Adrenal gland (tissue), 12 donors: ENCODE data around the gene MACROD2. TPM values are rescaled to one million over a fixed set of nuclear protein-coding genes. Genes with fewer than 3 reads are reported as not detected.

ENCODE experiments used
- DNase-seq, 7 donors: peaks; one replicate each; pipeline ENCODE4 v3.0.0-alpha.2; 2019 to 2020
- H3K27ac ChIP-seq, 5 donors: fragments of 200-600 bp; sonication (generic) in 4 of 5; 1 replicate in 3 of 5; 2 replicates in 2 of 5; pipeline versions ENCODE4 v1.5.1 to v1.8.0; 2016 to 2020; ENCODE audit warnings: mild to moderate bottlenecking in 1 of 5
- H3K27me3 ChIP-seq: fragments of 200-600 bp; 2 replicates; pipeline ENCODE4 v1.8.0; 2021
- H3K36me3 ChIP-seq, 2 donors: fragments of 200-600 bp; replicated peaks in 1 of 2; 1 replicate in 1 of 2; 2 replicates in 1 of 2; pipeline versions ENCODE4 v1.5.1 to v1.8.0; 2018 to 2022
- H3K4me1 ChIP-seq, 2 donors: fragments of 200-600 bp; replicated peaks in 1 of 2; 1 replicate in 1 of 2; 2 replicates in 1 of 2; pipeline versions ENCODE4 v1.5.1 to v1.8.0; 2018 to 2021
- H3K4me3 ChIP-seq, 4 donors: fragments of 200-600 bp; sonication (generic) in 3 of 4; one replicate each; pipeline ENCODE4 v1.5.1; 2016 to 2018
- H3K9me3 ChIP-seq, 3 donors: fragments of 200-600 bp; sonication (generic) in 1 of 3; replicated peaks in 1 of 3; 1 replicate in 2 of 3; 2 replicates in 1 of 3; pipeline versions ENCODE4 v1.5.1 to v1.8.0; 2016 to 2021
- POLR2A ChIP-seq, 2 donors: fragments of 450-650 bp; IDR thresholded peaks; one replicate each; pipeline ENCODE4 v1.6.1; 2017; ENCODE audit warnings: antibody characterized with exemption in 2 of 2, mild to moderate bottlenecking in 2 of 2, moderate library complexity in 1 of 2
- WGBS, 4 donors: extraction: QIAGEN DNeasy Blood & Tissue Kit in 2 of 4; methylation state at CpG; one replicate each; pipeline versions ENCODE4 v1.1.5 to v1.1.7; 2013 to 2017; 5-methylcytosine and 5-hydroxymethylcytosine counted together
- intact Hi-C, 2 donors: fragments of 100-400 bp; cut with DNase I; formaldehyde crosslinking; loops; one replicate each; pipeline versions ENCODE4 v1.14.1 to v1.15.0; 2022 to 2023
- polyA plus RNA-seq, 3 donors: library from polyadenylated mRNA; stranded (reverse); fragments of 200-250 nt in 2 of 3; fragments of 350-450 nt in 1 of 3; fragmentation: Illumina TruSeq in 1 of 3; extraction: RNeasy Lipid Tissue Mini Kit (QIAGEN cat#74804) in 1 of 3; gene quantifications; one replicate each; pipeline ENCODE4 v1.2.3, GENCODE V29; 2013 to 2014
- total RNA-seq, 9 donors: library from RNA; depleted of rRNA in 4 of 9; stranded (reverse); fragments of >200 nt in 4 of 9; fragments of 120-200 nt in 1 of 9; fragmentation: NEBNext Ultra II Directional in 1 of 9; extraction: Animal tissue kit (Norgen Biotek cat#: 25700) in 1 of 9; gene quantifications; one replicate each; pipeline versions ENCODE4 v1.1.0 to v1.2.4, GENCODE V29; 2013 to 2023
- TF ChIP-seq, protein P1 (sequence below), 6 experiments: fragments of 450-650 bp in 4 of 6; fragments of 200-600 bp in 2 of 6; sonication (generic) in 1 of 6; IDR thresholded peaks; 1 replicate in 5 of 6; 2 replicates in 1 of 6; pipeline versions ENCODE4 v1.5.1 to v1.8.0; 2016 to 2021; ENCODE audit warnings: antibody characterized with exemption in 6 of 6, mild to moderate bottlenecking in 2 of 6, moderate library complexity in 1 of 6
- donor health status: healthy with polysubstance abuse.
- donor health status: Bipolar disorder and iron deficiency.
- donor health status: DM: yes; HTN: yes; CAD: no.
- donor health status: DM: no; HTN: no; CAD: no.
- donor health status: DM: no; HTN: no; CAD: no.
- donor health status: DM: yes; HTN: yes; CAD: no.

MACROD2 gene
- total and polyA plus RNA-seq, 12 donors = 1.1 to 21.2 (median 6.4) TPM

DNA sequence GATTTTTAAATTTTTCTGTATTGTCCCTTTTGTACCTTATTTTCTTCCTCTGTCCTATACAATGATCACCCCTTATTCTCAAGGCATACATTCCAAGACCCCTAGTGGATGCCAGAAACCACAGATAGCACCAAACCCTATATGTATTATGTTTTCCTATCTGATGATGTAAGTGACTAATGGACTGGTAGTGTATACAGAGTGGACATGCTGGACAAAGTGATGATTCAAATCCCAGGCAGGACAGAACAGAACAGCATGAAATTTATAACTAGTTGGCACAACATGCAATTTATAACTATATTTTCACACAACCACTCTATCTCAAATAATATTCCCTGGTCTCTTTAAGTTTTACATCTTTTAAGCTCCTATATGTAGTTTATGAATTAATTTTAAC lies 547.7 kb downstream of the MACROD2 start:
- intact Hi-C loops = no loop called here
- Histone ChIP-seq H3K4me1 (no peaks in the 10 kb centered on the region), H3K27ac (no peak overlapping the region), H3K4me3 (no peak overlapping the region), H3K27me3 (no peaks in the 10 kb centered on the region), H3K36me3 (no peaks in the 10 kb centered on the region), H3K9me3 (no peaks in the 10 kb centered on the region)
- no peak for DNase-seq
- TF ChIP-seq POLR2A (IDR thresholded peaks at IDR 0.05) = no peak
- TF ChIP-seq, protein P1, sequence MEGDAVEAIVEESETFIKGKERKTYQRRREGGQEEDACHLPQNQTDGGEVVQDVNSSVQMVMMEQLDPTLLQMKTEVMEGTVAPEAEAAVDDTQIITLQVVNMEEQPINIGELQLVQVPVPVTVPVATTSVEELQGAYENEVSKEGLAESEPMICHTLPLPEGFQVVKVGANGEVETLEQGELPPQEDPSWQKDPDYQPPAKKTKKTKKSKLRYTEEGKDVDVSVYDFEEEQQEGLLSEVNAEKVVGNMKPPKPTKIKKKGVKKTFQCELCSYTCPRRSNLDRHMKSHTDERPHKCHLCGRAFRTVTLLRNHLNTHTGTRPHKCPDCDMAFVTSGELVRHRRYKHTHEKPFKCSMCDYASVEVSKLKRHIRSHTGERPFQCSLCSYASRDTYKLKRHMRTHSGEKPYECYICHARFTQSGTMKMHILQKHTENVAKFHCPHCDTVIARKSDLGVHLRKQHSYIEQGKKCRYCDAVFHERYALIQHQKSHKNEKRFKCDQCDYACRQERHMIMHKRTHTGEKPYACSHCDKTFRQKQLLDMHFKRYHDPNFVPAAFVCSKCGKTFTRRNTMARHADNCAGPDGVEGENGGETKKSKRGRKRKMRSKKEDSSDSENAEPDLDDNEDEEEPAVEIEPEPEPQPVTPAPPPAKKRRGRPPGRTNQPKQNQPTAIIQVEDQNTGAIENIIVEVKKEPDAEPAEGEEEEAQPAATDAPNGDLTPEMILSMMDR (IDR thresholded peaks at IDR 0.05) = no peak

DNA sequence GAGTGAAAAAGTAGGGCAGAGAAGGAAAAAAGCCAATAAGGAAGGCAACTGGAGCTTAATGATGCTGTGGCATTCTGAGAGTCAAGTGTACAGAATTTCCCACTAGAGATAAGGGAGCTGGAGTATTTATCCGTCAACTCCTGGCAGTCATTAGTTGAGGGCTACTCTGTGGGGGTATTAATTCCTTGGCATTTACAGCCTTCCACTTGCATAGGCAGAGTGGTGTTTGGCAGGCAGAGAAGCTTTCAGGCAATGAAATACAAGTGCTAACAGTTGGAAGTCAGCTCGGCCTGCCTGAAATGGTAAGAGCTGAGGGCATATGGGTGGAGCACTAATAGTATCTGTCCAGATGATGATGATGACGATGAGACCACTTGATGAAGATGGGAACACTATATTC lies 549.4 kb downstream of the MACROD2 start:
- Histone ChIP-seq H3K27ac (no peak overlapping the region), H3K4me1 (no peaks in the 10 kb centered on the region), H3K9me3 (no peaks in the 10 kb centered on the region), H3K4me3 (no peak overlapping the region), H3K27me3 (no peaks in the 10 kb centered on the region), H3K36me3 (no peaks in the 10 kb centered on the region)
- 50 to 68% (median 52%) methylated on average over 3 of the region's 3 CpGs for WGBS, 4 donors
- intact Hi-C loops = no loop called here
- TF ChIP-seq, protein P1 (IDR thresholded peaks at IDR 0.05) = no peak
- TF ChIP-seq POLR2A (IDR thresholded peaks at IDR 0.05) = no peak
- no peak for DNase-seq

DNA sequence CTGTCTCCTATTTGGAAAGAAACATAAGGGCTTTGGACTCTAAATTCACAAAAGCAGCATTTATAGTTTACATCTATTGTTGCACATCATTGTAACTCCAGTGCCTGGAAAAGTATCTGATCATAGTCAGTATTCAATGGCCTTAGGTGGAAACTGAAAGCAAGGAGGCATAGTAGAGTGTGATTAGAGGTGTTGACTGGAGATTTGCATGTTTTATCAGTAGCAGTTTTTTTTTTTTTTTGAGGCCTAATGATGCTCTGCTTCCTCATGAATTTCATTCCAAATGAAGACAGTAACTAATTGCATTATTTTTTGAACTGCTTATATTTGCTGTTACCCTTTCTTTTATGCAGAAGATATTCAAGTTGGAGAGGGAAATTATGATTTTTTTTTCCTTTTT lies 555.3 kb downstream of the MACROD2 start:
- Histone ChIP-seq H3K27me3 (no peaks in the 10 kb centered on the region), H3K4me3 (no peak overlapping the region), H3K4me1 (no peaks in the 10 kb centered on the region), H3K36me3 (no peaks in the 10 kb centered on the region), H3K27ac (no peak overlapping the region), H3K9me3 (no peaks in the 10 kb centered on the region)
- TF ChIP-seq, protein P1 (IDR thresholded peaks at IDR 0.05) = no peak
- no peak for TF ChIP-seq POLR2A (IDR thresholded peaks at IDR 0.05)
- intact Hi-C loops = no loop called here
- no peak for DNase-seq

DNA sequence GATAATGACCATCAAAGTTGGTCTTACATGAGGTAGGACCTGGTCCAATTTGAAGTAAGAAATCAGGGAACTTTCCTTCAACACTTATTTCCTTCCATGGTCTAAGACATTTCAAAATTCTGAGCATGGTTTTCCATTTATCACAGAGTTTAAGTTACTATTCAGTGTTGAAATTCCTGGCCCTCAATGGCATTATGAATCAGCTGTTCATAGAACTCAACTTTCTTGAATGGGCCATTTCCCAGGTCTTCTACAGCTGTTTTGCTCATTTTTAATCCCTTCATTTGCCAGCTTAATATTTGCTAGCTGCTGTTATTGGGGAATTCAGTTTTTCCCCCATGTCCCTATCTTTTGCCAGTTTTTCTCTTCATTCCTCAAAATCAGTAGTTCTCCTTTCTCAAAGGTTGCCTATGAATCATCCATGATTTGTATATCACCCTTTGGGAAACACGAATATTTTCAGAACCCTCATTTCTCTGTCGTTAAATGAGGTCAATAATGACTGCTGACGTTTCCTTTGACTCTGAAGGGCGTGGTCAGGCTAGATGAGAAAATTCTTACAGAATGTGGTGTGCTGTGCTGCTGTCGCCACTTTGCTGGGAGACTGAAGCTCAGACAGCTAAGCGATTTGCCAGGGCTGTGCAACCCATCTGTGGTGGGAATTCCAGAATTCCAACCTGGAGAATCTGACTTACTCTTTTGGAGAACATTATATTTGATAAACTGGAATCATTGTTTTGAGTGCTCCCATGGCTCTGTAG lies 558.6 kb downstream of the MACROD2 start:
- DNase-seq = no peak
- Histone ChIP-seq H3K4me1 (no peaks in the 10 kb centered on the region), H3K36me3 (no peaks in the 10 kb centered on the region), H3K27me3 (no peaks in the 10 kb centered on the region), H3K4me3 (no peak overlapping the region), H3K9me3 (no peaks in the 10 kb centered on the region), H3K27ac (no peak overlapping the region)
- intact Hi-C loops = no loop called here
- TF ChIP-seq, protein P1 (IDR thresholded peaks at IDR 0.05) = no peak
- TF ChIP-seq POLR2A (IDR thresholded peaks at IDR 0.05) = no peak
- 57 to 64% (median 60%) methylated on average over 6 of the region's 6 CpGs for WGBS, 4 donors
